K562 (cell line): Measurements from ENCODE around the gene HOMEZ. TPM values are rescaled to one million over a fixed set of nuclear protein-coding genes. Genes with fewer than 3 reads are reported as not detected.

Source experiments
- ATAC-seq: fragments of 200-7000 bp; cut with Tn5 transposase; 3 replicates; pipeline ENCODE4 v1.9.1; 2020; ENCODE audit warnings: moderate library complexity
- BruUV-seq: library from RNA; stranded (reverse); fragments of 400-500 nt; replicated peaks from 2 replicates; lab custom pipeline; 2021; lab: Mats Ljungman, UMichigan
- CTCF ChIA-PET: fragments of 300-600 bp; formaldehyde crosslinking; extraction: SDS; loops from one replicate; lab custom pipeline; 2021; ENCODE audit warnings: low intra/inter-chr PET ratio; lab: Yijun Ruan, JAX
- POLR2A ChIA-PET: fragments of 300-600, 350-650 bp; sonication (Branson Sonifier 250); formaldehyde crosslinking; extraction: SDS; loops from one replicate; lab custom pipeline; 2021; ENCODE audit warnings: antibody characterized with exemption, inconsistent platforms; lab: Yijun Ruan, JAX
- DNase-seq, 4 experiments: peaks; one replicate each; pipeline versions ENCODE4 v3.0.0 to v3.0.0-alpha.2; 2011 to 2018; ENCODE audit warnings: low spot score in 3 of 4, mixed read lengths in 3 of 4; ENCODE audit errors: extremely low read depth in 1 of 4
- FAIRE-seq: peaks from 2 replicates; lab custom pipeline; 2011; peaks lifted over from hg19 to GRCh38; lab: Jason Lieb, UNC
- H2AFZ ChIP-seq: 2 replicates; pipeline ENCODE4 v1.6.0; 2011; ENCODE audit warnings: low read depth, low read length, control low read depth, inconsistent platforms
- H3K27ac ChIP-seq: fragments of 200-600 bp; 3 replicates; pipeline ENCODE4 v1.8.0; 2011; ENCODE audit warnings: low read depth, mild to moderate bottlenecking, control low read depth, inconsistent platforms, low read length, moderate library complexity, mixed read lengths; ENCODE audit errors: extremely low read depth
- H3K27me3 ChIP-seq, 2 experiments: fragments of 300-600 bp in 1 of 2; 2 replicates in 1 of 2; 3 replicates in 1 of 2; pipeline versions ENCODE4 v1.6.0 to v1.8.0; 2011; ENCODE audit warnings: inconsistent platforms in 2 of 2, low read length in 2 of 2, mild to moderate bottlenecking in 1 of 2, mixed read lengths in 1 of 2, moderate library complexity in 1 of 2; ENCODE audit not compliant: control insufficient read depth in 2 of 2, insufficient read depth in 2 of 2
- H3K36me3 ChIP-seq: fragments of 300-600 bp; 3 replicates; pipeline ENCODE4 v1.8.0; 2011; ENCODE audit warnings: mild to moderate bottlenecking, low read length, inconsistent platforms; ENCODE audit not compliant: control insufficient read depth, insufficient read depth
- H3K4me1 ChIP-seq, 2 experiments: fragments of 200-600 bp in 1 of 2; replicated peaks in 1 of 2; 2 replicates in 1 of 2; 3 replicates in 1 of 2; pipeline versions ENCODE4 v1.5.1 to v1.8.0; 2011; ENCODE audit warnings: inconsistent platforms in 2 of 2, low read length in 2 of 2, mild to moderate bottlenecking in 1 of 2, mixed read lengths in 1 of 2, moderate library complexity in 1 of 2; ENCODE audit not compliant: control insufficient read depth in 2 of 2, insufficient read depth in 2 of 2
- H3K4me2 ChIP-seq: 2 replicates; pipeline ENCODE4 v1.6.1; 2011; ENCODE audit warnings: low read length, control low read depth, inconsistent platforms, mixed read lengths; ENCODE audit not compliant: insufficient read depth
- H3K4me3 ChIP-seq: fragments of 200-600 bp; sonication (generic), shearing (Covaris generic); 2 replicates; pipeline ENCODE4 v1.5.1; 2016; ENCODE audit warnings: control low read depth, inconsistent platforms
- H3K79me2 ChIP-seq: fragments of 200-600 bp; 3 replicates; pipeline ENCODE4 v1.8.0; 2011; ENCODE audit warnings: low read length, inconsistent platforms; ENCODE audit not compliant: control insufficient read depth, insufficient read depth
- H3K9ac ChIP-seq, 2 experiments: 2 replicates each; pipeline versions ENCODE4 v1.6.0 to v1.6.1; 2011; ENCODE audit warnings: low read depth in 2 of 2, low read length in 2 of 2, control low read depth in 1 of 2, inconsistent platforms in 1 of 2, mild to moderate bottlenecking in 1 of 2, mixed read lengths in 1 of 2; ENCODE audit not compliant: insufficient read depth in 1 of 2
- H3K9me1 ChIP-seq: one replicate; pipeline ENCODE4 v1.6.0; 2011; ENCODE audit warnings: inconsistent platforms, mild to moderate bottlenecking, low read length, moderate library complexity; ENCODE audit not compliant: control insufficient read depth, insufficient read depth
- H3K9me3 ChIP-seq: replicated peaks from 2 replicates; pipeline ENCODE4 v1.5.1; 2011; ENCODE audit warnings: low read depth, low read length, inconsistent platforms; ENCODE audit not compliant: control insufficient read depth, insufficient read depth
- H4K20me1 ChIP-seq: replicated peaks from 2 replicates; pipeline ENCODE4 v1.6.1; 2011; ENCODE audit warnings: low read length, inconsistent platforms, mixed read lengths; ENCODE audit not compliant: control insufficient read depth, insufficient read depth
- CHD2 ChIP-seq: IDR thresholded peaks from 2 replicates; pipeline ENCODE4 v1.6.1; 2011; ENCODE audit warnings: low read depth, low read length
- ELK1 ChIP-seq: sonication (generic); formaldehyde crosslinking; IDR thresholded peaks from 2 replicates; pipeline ENCODE4 v1.8.1; 2022; ENCODE audit warnings: missing genetic modification reagents
- RBFOX2 ChIP-seq: fragments of 200-400 bp; formaldehyde crosslinking; IDR thresholded peaks from 2 replicates; pipeline ENCODE4 v1.6.1; 2017; ENCODE audit warnings: low read depth, mild to moderate bottlenecking, low read length, moderate library complexity
- WGBS: fragments of 100-300 bp; shearing (Covaris generic); methylation state at CpG from one replicate; pipeline ENCODE4 v1.1.6; 2016; ENCODE audit warnings: low coverage, mixed read lengths; ENCODE audit not compliant: insufficient coverage; ENCODE audit errors: missing lambda C conversion rate; 5-methylcytosine and 5-hydroxymethylcytosine counted together
- in situ Hi-C: fragments of 300-500 bp; cut with MboI; formaldehyde crosslinking; loops from 4 replicates; pipeline ENCODE4 v1.15.0; 2018; ENCODE audit warnings: inconsistent platforms, mixed read lengths
- intact Hi-C: fragments of 100-400 bp; cut with micrococcal nuclease; formaldehyde crosslinking; loops from 2 replicates; pipeline ENCODE4 v1.14.2; 2022
- polyA plus RNA-seq, 8 experiments: library from polyadenylated mRNA; depleted of rRNA in 4 of 8; stranded (reverse) in 5 of 8; unstranded in 3 of 8; fragments of >200 nt; fragmentation: Nextera tagmentation in 2 of 8; fragmentation: Illumina TruSeq in 1 of 8; extraction: Ambion mirVana in 2 of 8; extraction: Trizol in 1 of 8; gene quantifications; 2 replicates each; pipeline versions ENCODE4 v1.2.1 to v1.2.3, GENCODE V29; 2011 to 2014; ENCODE audit warnings: inconsistent platforms in 1 of 8, missing spikeins in 1 of 8
- total RNA-seq, 7 experiments: library from RNA; depleted of rRNA in 6 of 7; stranded (reverse); fragments of >200 nt in 6 of 7; fragmentation: Illumina TruSeq in 2 of 7; extraction: Trizol in 2 of 7; gene quantifications; 2 replicates each; pipeline versions ENCODE4 v1.2.1 to v1.2.3, GENCODE V29; 2011 to 2021; ENCODE audit warnings: low replicate concordance in 1 of 7

Gene HOMEZ
- total and polyA plus RNA-seq, 9 of the 15 experiments (the other 6 are each of a cell fraction or from before 2014, with no cell fraction given): 3.0 to 30.2 (median 16.9) TPM

- intact Hi-C loops (loop anchor here (10.0 kb wide), 2 partner anchors 130 to 230 kb away; partner anchors contain the start of genes THTPA and ZFHX2), in situ Hi-C loops (no loop called here)
- POLR2A ChIA-PET: interaction anchor here (0.6 kb wide), 1 partner anchor 22 kb away, joined by 4 read pairs; no protein-coding TSS in a partner anchor
- H3K9me1 ChIP-seq: no peaks in the 10 kb centered on the region
- no peak overlapping the region for H3K27ac ChIP-seq
- H3K36me3 ChIP-seq: peaks cover 55% of the 10 kb centered on the region; the same call in 2 of the 3 replicates
- no peak for FAIRE-seq
- BruUV-seq: no TSS peak
- H3K79me2 ChIP-seq: peaks cover 34% of the 10 kb centered on the region
- 95% methylated on average over 2 of the region's 2 CpGs for WGBS
- H3K9ac ChIP-seq: no peak overlapping the region
- CTCF ChIA-PET: no interaction called here
- no peak for ATAC-seq
- TF ChIP-seq ELK1 (CRISPR knock-in tag) (no peak), RBFOX2 (peak; percentile 21; the same call in 1 of the 2 replicates), CHD2 (no peak)
- H3K4me3 ChIP-seq: no peak overlapping the region
- peak in 1 of 4 experiments; percentile 4 for DNase-seq
- no peaks in the 10 kb centered on the region for H3K9me3 ChIP-seq
- no peak overlapping the region for H3K4me2 ChIP-seq
- H4K20me1 ChIP-seq: no peaks in the 10 kb centered on the region; the same call in 1 of the 2 replicates
- peaks cover 11 to 17% of the 10 kb centered on the region in 2 experiments; a peak in 4 of 5 replicates for H3K4me1 ChIP-seq
- H3K27me3 ChIP-seq: no peaks in the 10 kb centered on the region
- no peak overlapping the region for H2AFZ ChIP-seq
Measured at GRCh38 chr14:23324455-23324846, 38.5 kb upstream of the HOMEZ start.
